Left lobe of liver (tissue), 2 donors: ENCODE data around the gene PDIA4. TPM values are rescaled to one million over a fixed set of nuclear protein-coding genes. Genes with fewer than 3 reads are reported as not detected.
"Not testable (repeated sequence)": the region's sequence is repeated elsewhere in the genome, so short reads cannot be mapped to it uniquely, and the experiment has no call there.

Source experiments
- ATAC-seq: fragments of 200-7000 bp; cut with Tn5 transposase; one replicate; pipeline ENCODE4 v1.9.1; 2020; ENCODE audit warnings: mild to moderate bottlenecking, moderate library complexity
- DNase-seq: peaks from one replicate; pipeline ENCODE4 v3.0.0-alpha.2; 2020; ENCODE audit warnings: low spot score
- total RNA-seq: library from RNA; stranded (reverse); gene quantifications from one replicate; pipeline ENCODE4 v1.2.1, GENCODE V29; 2021
- donor health status: DM: no; HTN: no; CAD: no; lungs with moderate emphysema.
- donor health status: DM: no; HTN: yes; CAD: no.

PDIA4 gene
- 266 TPM for total RNA-seq

DNA sequence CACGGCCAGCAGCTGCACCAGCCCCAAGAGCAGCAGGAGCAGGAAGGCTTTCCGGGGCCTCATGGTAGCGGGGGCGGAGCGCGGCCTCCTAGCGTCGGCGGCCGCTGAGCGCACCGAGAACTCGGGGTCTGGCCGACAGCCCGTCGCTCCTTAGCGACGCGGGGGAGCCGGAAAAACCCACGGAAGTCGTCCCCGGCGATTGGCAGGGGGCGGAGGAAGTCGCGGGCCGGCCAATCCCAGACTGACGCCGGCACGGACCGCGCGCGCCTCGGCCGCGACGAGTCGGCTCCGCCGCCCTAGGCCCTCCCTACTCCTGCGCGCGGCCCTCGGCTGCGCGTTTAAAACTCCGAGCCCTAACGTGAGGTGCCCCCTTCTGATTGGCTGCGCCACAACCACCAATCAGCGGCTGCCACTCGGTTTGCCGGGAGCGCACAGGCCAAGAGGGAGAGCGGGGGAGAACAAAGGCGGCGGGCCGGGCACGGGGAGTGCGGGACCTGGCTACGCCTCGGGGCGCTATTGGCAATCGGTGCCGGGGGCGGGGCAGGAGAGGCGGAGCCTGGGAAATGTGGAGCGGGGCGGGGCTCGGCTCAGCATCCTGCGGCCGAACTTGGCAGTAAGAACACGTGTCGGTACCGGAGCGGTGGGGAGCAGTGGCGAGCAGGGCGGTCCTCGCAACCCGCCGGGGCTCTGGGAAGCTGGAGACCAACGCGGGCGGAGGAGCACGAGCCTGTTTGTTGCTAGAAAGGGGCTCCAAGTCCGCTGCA is at the start of gene PDIA4:
Gene PDIA4, minus strand, starts transcription at position 160 of the 764 bp plus-strand sequence. Its CDS starts 97 bp downstream, at position 63.
- ATAC-seq (peak; percentile 88), DNase-seq (peak; percentile 100)

GRCh38 chr7:149077594-149077993 is 49.3 kb upstream of the PDIA4 start:
- no peak for ATAC-seq
- no peak for DNase-seq

DNA sequence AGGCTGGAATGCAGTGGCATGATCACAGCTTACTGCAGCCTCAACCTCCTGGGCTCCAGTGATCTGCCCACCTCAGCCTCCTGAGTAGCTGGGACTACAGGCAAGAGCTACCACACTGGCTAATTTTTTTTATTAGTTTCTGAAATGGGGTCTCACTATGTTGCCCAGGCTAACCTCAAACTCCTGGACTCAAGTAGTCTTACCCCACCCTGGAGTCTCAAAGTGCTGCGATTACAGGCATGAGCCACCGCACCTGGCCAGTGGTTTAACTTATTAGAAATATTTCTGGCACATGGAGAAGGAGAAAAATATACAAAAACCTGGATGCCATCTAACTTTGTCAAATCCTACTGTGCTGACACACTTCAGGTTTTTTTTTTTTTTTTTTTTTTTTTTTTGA is 47.0 kb upstream of the PDIA4 start:
- no peak for DNase-seq
- ATAC-seq: no peak

- ATAC-seq (no peak), DNase-seq (no peak)
Observed at GRCh38 chr7:149074116-149074885, 46.0 kb upstream of the PDIA4 start.

DNA sequence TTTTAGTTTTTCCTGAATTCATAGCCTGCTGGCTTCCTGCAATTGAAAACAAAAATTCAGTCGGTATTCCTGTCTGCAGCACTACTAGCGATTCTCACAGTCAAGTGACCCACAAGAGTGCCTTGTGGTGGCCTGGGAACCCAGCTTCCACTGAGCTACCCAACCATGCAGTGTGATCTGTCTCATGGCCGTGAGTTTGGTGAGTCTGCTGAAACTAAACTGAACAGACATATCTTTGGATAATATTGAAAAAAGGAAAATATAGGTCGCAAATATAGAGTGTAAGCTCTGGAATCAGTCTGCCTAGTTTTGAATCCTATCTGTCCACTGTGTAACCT is 44.1 kb upstream of the PDIA4 start:
- DNase-seq: no peak
- no peak for ATAC-seq

GRCh38 chr7:149071641-149072437 is 43.5 kb upstream of the PDIA4 start:
- ATAC-seq: peak; percentile 17
- no peak for DNase-seq

GRCh38 chr7:149071182-149071635 is 42.9 kb upstream of the PDIA4 start:
- ATAC-seq: peak; percentile 10
- no peak for DNase-seq

DNA sequence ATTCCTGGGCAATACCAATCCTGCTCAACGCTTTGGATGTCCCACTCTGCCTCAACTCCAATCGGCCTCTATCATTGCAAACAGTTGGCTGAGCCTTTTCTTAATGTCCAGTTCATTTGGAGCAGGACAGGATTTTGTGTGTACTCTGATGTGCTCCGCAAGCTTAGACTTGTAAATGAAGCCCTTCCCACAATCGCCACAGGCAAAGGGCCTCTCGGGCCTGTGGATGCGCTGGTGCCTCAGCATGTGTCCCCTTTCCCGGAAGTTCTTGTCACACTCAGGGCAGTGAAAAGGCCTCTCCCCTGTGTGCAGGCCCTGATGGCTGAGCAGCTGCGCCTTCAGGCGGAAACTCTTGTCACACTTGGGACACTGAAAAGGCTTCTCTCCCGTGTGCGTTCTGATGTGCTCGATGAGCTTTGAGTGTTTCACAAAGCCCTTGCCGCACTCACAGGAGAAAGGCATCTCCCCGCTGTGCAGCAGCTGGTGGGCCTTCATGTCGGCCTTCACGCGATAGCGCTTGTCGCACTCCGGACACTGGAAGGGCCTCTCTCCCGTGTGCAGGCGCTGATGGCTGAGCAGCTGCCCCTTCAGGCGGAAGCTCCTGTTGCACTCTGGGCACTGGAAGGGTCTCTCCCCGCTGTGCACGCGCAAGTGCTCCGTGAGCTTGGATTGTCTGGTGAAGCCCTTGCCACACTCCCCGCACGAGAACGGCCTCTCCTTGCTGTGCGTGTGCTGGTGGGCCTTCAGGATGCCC is 42.2 kb upstream of the PDIA4 start:
- DNase-seq: no peak
- ATAC-seq: no peak

GRCh38 chr7:149067869-149068268 is 39.6 kb upstream of the PDIA4 start:
- ATAC-seq (no peak), DNase-seq (no peak)

DNA sequence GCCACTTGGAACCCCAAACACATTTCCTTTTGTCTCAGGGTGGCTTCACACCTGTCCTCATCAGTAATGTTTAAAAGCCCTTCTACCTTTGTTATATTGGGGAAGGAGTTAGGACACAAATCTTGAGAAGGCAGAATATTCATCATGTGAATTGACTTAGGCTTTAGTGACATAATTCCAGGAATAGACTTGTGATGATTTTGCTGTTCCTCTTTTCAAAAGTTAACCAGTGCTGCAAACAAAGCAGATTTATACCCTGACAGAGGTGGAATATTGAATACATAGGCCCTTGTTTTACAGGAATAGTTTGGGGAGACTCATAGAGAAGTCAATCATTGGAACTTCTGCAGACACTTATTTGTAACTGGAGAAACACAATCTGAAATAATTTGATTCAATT is 35.2 kb upstream of the PDIA4 start:
- DNase-seq: no peak
- no peak for ATAC-seq

GRCh38 chr7:149062217-149062899 is 34.1 kb upstream of the PDIA4 start:
- not testable (repeated sequence) for ATAC-seq, DNase-seq

DNA sequence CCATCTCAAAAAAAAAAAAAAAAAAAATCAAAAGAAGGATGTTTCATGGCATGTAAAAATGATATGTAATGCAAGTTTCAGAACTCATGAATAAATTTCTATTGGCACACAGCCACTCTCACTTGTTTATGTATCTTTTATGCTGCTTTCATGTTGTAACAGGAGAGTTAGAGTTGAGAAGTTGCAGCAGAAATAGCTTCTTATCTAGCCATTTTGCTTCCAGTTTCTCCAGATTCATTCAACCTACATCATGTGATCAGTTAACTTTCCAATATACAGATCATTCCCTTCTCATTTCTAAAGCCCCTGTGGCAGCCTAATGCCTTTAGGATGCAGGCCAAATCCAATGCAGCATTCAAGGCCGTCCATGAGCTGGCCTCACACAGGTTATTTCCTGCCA is 31.9 kb upstream of the PDIA4 start:
- no peak for ATAC-seq

GRCh38 chr7:149053885-149054284 is 25.6 kb upstream of the PDIA4 start:
- no peak for ATAC-seq

More for the DNA sequence above, 31.9 kb upstream of the PDIA4 start:
- DNase-seq: no peak

DNA sequence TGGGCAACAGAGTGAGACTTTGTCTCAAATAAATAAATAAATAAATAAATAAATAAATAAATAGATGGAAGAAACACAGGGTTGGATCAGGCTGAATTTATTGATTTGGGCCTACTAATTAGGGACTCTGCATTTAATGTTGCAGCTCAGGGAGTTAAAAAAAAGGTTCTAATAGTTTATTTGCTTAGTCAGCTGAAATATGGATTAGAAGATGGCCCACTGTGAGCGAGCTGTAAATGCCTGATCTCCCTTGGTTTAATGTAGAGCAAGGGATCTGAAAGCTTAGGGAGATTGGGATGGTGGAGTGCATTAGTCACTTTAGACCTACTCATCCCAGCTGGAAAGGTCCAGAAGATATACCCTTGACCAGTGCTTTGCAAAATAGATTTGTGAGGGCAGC is 25.1 kb upstream of the PDIA4 start:
- ATAC-seq: no peak

More at GRCh38 chr7:149053885-149054284, 25.6 kb upstream of the PDIA4 start:
- no peak for DNase-seq

GRCh38 chr7:149050941-149051340 is 22.6 kb upstream of the PDIA4 start:
- DNase-seq: no peak

More for the DNA sequence above, 25.1 kb upstream of the PDIA4 start:
- DNase-seq: no peak

DNA sequence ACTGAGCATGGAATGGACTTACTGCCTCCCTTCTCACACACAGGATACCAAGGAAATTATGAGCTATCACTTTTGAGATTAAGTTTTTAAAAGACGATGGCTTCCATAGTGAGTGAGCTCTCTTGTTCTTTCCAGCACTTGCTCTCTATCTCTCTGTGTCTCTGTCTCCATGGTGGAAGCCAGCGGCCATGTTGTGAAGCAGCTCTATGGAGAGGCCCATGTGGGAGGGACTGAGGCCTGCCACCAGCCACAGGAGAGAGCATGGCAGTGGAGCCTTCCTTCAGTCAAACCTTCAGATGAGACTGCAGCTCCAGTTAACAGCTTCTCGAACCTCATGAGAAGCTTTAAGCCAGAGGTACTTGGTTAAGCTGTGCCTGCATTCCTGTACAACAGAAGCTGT is 20.5 kb upstream of the PDIA4 start:
- DNase-seq (no peak), ATAC-seq (no peak)

More at GRCh38 chr7:149050941-149051340, 22.6 kb upstream of the PDIA4 start:
- ATAC-seq: no peak

DNA sequence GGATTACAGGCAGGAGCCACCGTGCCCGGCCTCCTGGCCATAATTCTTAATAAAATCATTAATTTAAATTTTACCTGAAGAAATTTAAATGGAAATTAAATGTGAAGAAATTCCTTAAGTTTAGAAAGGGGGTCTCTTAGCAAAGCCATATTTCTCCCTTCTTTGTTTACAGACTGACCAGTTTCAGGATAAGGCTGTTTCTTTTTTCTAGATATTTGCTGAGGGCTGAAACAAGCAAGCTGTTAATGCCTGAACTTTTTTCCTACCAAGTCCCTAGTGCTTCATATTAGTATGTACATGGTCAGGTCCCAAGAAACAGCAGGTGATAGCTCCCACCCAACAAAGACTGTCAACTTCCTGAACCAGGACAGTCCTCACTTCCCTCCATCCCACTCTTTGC is 18.1 kb upstream of the PDIA4 start:
- ATAC-seq (no peak), DNase-seq (no peak)

- DNase-seq: no peak
- ATAC-seq: no peak
Observed at GRCh38 chr7:149043936-149044335, 15.6 kb upstream of the PDIA4 start.

DNA sequence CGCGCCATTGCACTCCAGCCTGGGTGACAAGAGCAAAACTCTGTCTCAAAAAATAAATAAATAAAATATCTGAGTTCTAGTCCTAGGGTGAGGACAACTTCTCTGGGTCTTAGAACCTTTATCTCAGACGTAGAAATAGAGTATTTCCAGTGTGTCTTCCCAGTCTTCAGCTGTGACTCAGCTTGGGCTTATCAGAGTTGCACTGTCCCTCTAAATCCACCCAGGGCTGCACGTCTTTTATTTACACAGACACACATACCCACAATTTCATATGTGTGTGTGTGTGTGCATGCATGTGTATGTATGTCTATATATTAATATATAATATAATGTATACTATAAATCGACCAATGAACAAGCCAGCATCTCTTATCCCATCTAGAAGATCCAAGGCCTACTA is 13.0 kb upstream of the PDIA4 start:
- ATAC-seq (no peak), DNase-seq (no peak)

- DNase-seq, ATAC-seq: not testable (repeated sequence)
Observed at GRCh38 chr7:149038641-149039040, 10.3 kb upstream of the PDIA4 start.
